Small intestine (tissue), 7 donors: ENCODE results near the gene PCBP3. TPM values are rescaled to one million over a fixed set of nuclear protein-coding genes. Genes with fewer than 3 reads are reported as not detected.

Source experiments
- DNase-seq, 2 donors: peaks; one replicate each; pipeline versions ENCODE4 v3.0.0 to v3.0.0-alpha.2; 2013
- FAIRE-seq: peaks from 2 replicates; lab custom pipeline; 2012; peaks lifted over from hg19 to GRCh38; lab: Jason Lieb, UNC
- H3K27ac ChIP-seq, 3 donors: one replicate each; pipeline ENCODE4 v1.5.1; 2013; ENCODE audit warnings: low read length in 2 of 3, mild to moderate bottlenecking in 2 of 3, control low read depth in 1 of 3, inconsistent platforms in 1 of 3, low read depth in 1 of 3, moderate library complexity in 1 of 3
- H3K27me3 ChIP-seq, 3 donors: one replicate each; pipeline ENCODE4 v1.6.1; 2013; ENCODE audit warnings: low read length in 3 of 3, inconsistent platforms in 1 of 3; ENCODE audit not compliant: control insufficient read depth in 3 of 3, insufficient read depth in 3 of 3
- H3K36me3 ChIP-seq, 3 donors: one replicate each; pipeline ENCODE4 v1.6.1; 2013; ENCODE audit warnings: low read length in 3 of 3, inconsistent platforms in 1 of 3, low read depth in 1 of 3, mild to moderate bottlenecking in 1 of 3, moderate library complexity in 1 of 3; ENCODE audit not compliant: control insufficient read depth in 3 of 3, insufficient read depth in 2 of 3
- H3K4me1 ChIP-seq, 3 donors: one replicate each; pipeline ENCODE4 v1.6.1; 2013; ENCODE audit warnings: low read length in 2 of 3, inconsistent platforms in 1 of 3, low read depth in 1 of 3, mild to moderate bottlenecking in 1 of 3, moderate library complexity in 1 of 3; ENCODE audit not compliant: control insufficient read depth in 3 of 3, insufficient read depth in 2 of 3
- H3K4me3 ChIP-seq, 3 donors: one replicate each; pipeline ENCODE4 v1.5.1; 2013; ENCODE audit warnings: low read length in 3 of 3, control low read depth in 1 of 3, inconsistent platforms in 1 of 3, low read depth in 1 of 3, mild to moderate bottlenecking in 1 of 3, moderate library complexity in 1 of 3
- H3K9me3 ChIP-seq, 2 donors: one replicate each; pipeline ENCODE4 v1.6.1; 2013; ENCODE audit warnings: low read depth in 1 of 2, low read length in 1 of 2; ENCODE audit not compliant: control insufficient read depth in 2 of 2, insufficient read depth in 1 of 2
- WGBS, 3 donors: extraction: QIAGEN DNeasy Blood & Tissue Kit; methylation state at CpG; one replicate each; pipeline ENCODE4 v1.1.7; 2013; 5-methylcytosine and 5-hydroxymethylcytosine counted together
- polyA plus RNA-seq, 4 donors: library from polyadenylated mRNA; stranded (reverse) in 3 of 4; unstranded in 1 of 4; fragments of 200-250 nt in 3 of 4; fragments of 120-200 nt in 1 of 4; gene quantifications; one replicate each; pipeline versions ENCODE4 v1.2.1 to v1.2.3, GENCODE V29; 2013
- donor health status: healthy with polysubstance abuse.
- donor health status: control.
- donor health status: control.
- donor health status: Bipolar disorder and iron deficiency.
- donor health status: healthy.

PCBP3 gene
- polyA plus RNA-seq, 4 donors: 0.81 to 8.2 (median 1.0) TPM; not detected in 1

GRCh38 chr21:45906859-45907258 lies 263.3 kb downstream of the PCBP3 start:
- Histone ChIP-seq H3K27me3 (no peaks in the 10 kb centered on the region), H3K36me3 (no peaks in the 10 kb centered on the region), H3K4me3 (no peak overlapping the region), H3K4me1 (no peaks in the 10 kb centered on the region), H3K27ac (no peak overlapping the region), H3K9me3 (no peaks in the 10 kb centered on the region)
- WGBS, 3 donors: 91 to 94% (median 94%) methylated on average over 13 of the region's 13 CpGs
- no peak for FAIRE-seq
- DNase-seq: no peak

GRCh38 chr21:45908536-45909237 lies 265.2 kb downstream of the PCBP3 start:
- Histone ChIP-seq H3K27ac (no peak overlapping the region), H3K27me3 (no peaks in the 10 kb centered on the region), H3K4me1 (no peaks in the 10 kb centered on the region), H3K4me3 (no peak overlapping the region), H3K9me3 (no peaks in the 10 kb centered on the region), H3K36me3 (no peaks in the 10 kb centered on the region)
- DNase-seq (no peak), FAIRE-seq (no peak)
- 81 to 88% (median 83%) methylated on average over 26 to 27 of the region's 27 CpGs for WGBS, 3 donors

GRCh38 chr21:45909238-45909988 lies 265.9 kb downstream of the PCBP3 start:
- no peak overlapping the region for H3K27ac ChIP-seq

GRCh38 chr21:45910155-45910547 lies 266.6 kb downstream of the PCBP3 start:
- 38 to 65% (median 38%) methylated on average over 5 of the region's 5 CpGs for WGBS, 3 donors
- Histone ChIP-seq H3K36me3 (no peaks in the 10 kb centered on the region), H3K27ac (no peak overlapping the region), H3K4me1 (no peaks in the 10 kb centered on the region), H3K9me3 (no peaks in the 10 kb centered on the region), H3K27me3 (no peaks in the 10 kb centered on the region), H3K4me3 (no peak overlapping the region)
- DNase-seq (no peak), FAIRE-seq (no peak)

More at GRCh38 chr21:45909238-45909988, 265.9 kb downstream of the PCBP3 start:
- Histone ChIP-seq H3K36me3 (no peaks in the 10 kb centered on the region), H3K4me1 (no peaks in the 10 kb centered on the region), H3K4me3 (no peak overlapping the region), H3K9me3 (no peaks in the 10 kb centered on the region), H3K27me3 (no peaks in the 10 kb centered on the region)
- 79 to 86% (median 86%) methylated on average over 18 to 23 of the region's 23 CpGs for WGBS, 3 donors
- no peak for FAIRE-seq
- DNase-seq: no peak

- H3K9me3 ChIP-seq: no peaks in the 10 kb centered on the region
- no peak overlapping the region for H3K27ac ChIP-seq
- H3K4me3 ChIP-seq: no peak overlapping the region
- FAIRE-seq: no peak
- no peaks in the 10 kb centered on the region for H3K36me3 ChIP-seq
- WGBS, 3 donors: 65 to 77% (median 66%) methylated on average over 26 to 28 of the region's 28 CpGs
- no peaks in the 10 kb centered on the region for H3K4me1 ChIP-seq
- H3K27me3 ChIP-seq: no peaks in the 10 kb centered on the region
- DNase-seq: no peak
These were observed 267.2 kb downstream of the PCBP3 start for GRCh38 chr21:45910548-45911221.

- WGBS, 3 donors: 81 to 87% (median 84%) methylated on average over 15 of the region's 15 CpGs
- H3K4me3 ChIP-seq: no peak overlapping the region
These were observed 268.3 kb downstream of the PCBP3 start for GRCh38 chr21:45911806-45912325.

GRCh38 chr21:45912611-45913417 lies 269.3 kb downstream of the PCBP3 start:
- no peaks in the 10 kb centered on the region for H3K9me3 ChIP-seq
- DNase-seq (no peak), FAIRE-seq (no peak)
- no peak overlapping the region for H3K4me3 ChIP-seq
- H3K4me1 ChIP-seq: no peaks in the 10 kb centered on the region
- no peak overlapping the region for H3K27ac ChIP-seq
- no peaks in the 10 kb centered on the region for H3K27me3 ChIP-seq
- H3K36me3 ChIP-seq: no peaks in the 10 kb centered on the region
- WGBS, 3 donors: 68 to 81% (median 76%) methylated on average over 14 to 16 of the region's 16 CpGs

More at GRCh38 chr21:45911806-45912325, 268.3 kb downstream of the PCBP3 start:
- Histone ChIP-seq H3K9me3 (no peaks in the 10 kb centered on the region), H3K27me3 (no peaks in the 10 kb centered on the region), H3K36me3 (no peaks in the 10 kb centered on the region), H3K4me1 (no peaks in the 10 kb centered on the region), H3K27ac (no peak overlapping the region)
- DNase-seq (no peak), FAIRE-seq (no peak)

GRCh38 chr21:45913418-45913765 lies 269.9 kb downstream of the PCBP3 start:
- H3K4me1 ChIP-seq: no peaks in the 10 kb centered on the region
- FAIRE-seq (no peak), DNase-seq (no peak)
- no peak overlapping the region for H3K4me3 ChIP-seq
- H3K27ac ChIP-seq: no peak overlapping the region
- WGBS, 3 donors: 81 to 88% (median 87%) methylated on average over 10 of the region's 10 CpGs
- no peaks in the 10 kb centered on the region for H3K9me3 ChIP-seq
- H3K27me3 ChIP-seq: no peaks in the 10 kb centered on the region
- H3K36me3 ChIP-seq: no peaks in the 10 kb centered on the region
